GM21515 (cell line): ENCODE measurements around the gene ICA1L.
"Not testable (repeated sequence)": the region's sequence is repeated elsewhere in the genome, so short reads cannot be mapped to it uniquely, and the experiment has no call there.

Experiments used
- ATAC-seq: cut with Tn5 transposase; IDR thresholded peaks from one replicate; pipeline ENCODE4 v1.9.1; 2021; ENCODE audit not compliant: unreplicated experiment

The ICA1L gene

DNA sequence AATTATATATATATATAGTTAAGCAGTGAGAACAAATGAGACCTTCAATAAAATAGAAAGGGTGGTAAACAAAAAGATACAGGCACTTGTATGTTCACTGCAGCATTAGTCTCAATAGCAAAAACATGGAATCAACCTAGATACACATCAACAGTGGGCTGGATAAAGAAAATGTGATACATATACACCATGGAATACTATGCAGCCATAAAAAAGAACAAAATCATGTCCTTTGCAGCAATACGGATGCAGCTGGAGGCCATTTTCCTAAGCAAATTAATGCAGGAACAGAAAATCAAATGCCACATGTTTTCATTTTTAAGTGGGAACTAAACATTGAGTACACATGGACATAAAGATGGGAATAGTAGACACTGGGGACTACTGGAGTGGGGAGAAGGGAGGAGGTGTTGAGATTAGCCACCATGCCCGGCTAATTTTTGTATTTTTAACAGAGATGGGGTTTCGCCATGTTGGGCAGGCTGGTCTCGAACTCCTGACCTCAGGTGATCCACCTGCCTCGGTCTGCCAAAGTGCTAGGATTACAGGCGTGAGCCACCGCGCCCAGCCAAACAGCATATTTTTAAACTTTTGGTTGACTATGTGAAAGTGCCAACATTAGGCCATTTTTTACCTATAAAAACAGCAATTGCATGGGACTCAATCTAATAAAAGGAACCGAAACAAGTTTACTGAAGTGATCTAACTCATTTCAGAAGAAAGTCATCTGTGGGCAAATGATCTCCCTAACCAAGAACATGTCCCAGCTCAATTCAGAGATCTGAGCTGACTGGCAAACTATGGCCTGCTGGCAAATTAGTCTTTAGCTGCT is 23.7 kb downstream of the ICA1L start:
- ATAC-seq, result no peak

DNA sequence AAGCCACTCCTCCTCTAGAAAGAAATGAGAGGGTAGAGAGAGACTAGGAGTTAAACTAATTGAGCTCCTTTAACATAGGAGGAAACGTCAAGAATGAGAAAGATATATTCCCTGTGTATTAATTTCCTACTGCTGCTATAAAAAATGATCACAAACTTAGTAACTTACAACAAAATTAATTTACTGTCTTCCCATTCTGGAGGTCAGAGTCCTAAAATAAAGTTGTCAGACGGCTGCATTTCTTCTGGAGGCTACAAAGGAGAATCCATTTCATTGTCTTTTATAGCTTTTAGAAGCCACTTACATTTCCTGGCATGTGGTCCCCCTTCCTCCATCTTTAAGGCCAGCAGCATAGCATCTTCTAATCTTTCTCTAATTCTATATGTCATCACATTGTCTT is 26.9 kb downstream of the ICA1L start:
- ATAC-seq, result no peak

DNA sequence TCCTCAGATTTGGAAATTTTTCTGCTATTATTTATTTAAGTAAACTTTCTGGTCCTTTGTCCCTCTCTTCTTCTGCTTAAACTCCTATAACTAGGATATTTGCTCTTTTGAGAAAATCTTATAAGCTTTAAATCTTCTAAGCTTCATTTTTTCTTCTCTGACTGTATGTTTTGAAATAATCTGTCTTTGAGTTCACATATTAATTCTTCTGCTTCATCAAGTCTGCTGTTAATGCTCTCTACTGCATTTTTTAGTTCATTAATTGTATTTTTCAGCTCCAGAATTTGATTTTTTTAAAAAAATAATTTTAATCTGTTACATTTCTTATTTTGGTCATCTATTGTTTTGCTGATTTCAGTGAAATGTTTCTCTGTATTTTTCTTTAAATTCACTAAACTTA is 28.9 kb downstream of the ICA1L start:
- ATAC-seq, result no peak

DNA sequence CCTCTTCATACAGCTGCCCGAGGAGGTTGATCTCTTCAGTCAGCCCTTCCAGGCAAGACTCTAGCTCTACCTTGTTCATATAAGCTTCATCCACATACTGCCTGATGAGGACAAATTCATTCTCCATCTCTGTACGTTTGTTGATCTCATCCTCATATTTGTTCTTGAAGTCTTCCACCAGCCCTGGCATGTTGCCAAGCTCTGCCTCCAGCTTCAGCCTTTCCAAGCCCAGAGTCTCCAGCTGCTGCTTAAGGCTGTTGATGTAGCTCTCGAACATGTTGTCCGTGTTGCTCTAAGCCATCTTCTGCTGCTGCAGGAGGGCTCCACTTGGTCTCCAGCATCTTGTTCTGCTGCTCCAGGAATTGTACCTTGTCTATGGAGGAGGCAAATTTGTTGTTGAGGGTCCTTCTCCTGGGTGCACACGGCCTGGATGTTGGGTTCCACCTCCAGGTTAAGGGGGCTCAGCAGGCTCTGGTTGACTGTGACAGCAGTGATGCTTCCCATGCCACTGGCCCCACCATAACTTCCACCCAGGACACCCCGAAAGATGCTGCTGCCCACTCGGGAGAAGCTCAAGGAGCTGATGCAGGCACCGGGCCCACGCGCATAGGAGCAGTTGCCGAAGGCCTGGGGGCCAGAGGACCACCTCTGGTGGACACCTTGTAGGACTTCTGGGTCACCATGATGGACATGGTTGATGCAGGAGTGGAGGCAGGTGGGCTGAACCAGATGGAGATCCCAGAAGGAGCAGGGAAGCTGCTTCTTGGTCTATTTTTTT is 30.3 kb downstream of the ICA1L start:
- no peak for ATAC-seq

DNA sequence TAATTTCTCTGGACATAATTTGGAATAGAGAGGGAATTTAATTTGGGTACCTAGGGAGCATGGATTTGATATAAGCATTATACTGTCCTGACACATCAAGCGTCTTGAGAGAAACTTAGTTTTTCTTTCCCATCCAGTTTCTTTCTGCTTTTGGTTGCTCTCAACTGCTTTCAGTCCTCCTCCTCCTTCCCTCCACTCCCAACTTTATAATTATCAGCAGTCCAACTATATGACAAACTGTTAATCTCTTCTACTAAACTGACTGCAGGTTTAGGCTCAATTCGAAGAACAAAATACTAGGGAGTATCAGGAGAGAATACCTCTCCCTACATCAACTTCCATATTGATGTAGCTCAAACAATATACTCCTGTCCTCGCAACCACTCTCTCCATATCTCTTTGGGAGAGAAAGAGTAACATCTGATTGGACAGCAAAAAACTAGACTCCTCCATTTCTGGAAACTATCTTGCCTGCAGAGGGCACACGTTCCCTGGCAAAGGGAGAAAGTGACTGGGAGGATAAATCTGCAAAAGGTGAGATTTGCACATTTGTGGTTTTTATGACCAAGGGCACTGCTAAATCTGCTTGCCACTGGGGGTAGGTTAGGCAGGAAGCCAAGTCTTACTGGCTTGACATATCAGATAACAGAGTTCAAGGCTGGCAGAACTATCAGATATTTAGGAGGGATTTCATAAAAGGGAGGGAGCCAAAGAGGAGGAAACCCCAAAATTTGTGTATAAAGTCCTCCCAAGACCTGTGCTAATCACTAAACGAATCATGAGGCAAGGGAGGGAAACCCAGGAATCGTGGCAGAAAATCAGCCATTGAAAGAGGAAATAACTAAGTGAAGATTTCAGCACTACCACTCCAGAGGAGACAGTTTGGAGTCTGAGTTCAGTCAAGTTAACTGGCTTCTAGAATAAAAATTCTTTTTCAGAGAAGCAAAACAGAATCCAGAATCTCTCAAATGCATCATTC is 40.0 kb downstream of the ICA1L start:
- no peak for ATAC-seq

DNA sequence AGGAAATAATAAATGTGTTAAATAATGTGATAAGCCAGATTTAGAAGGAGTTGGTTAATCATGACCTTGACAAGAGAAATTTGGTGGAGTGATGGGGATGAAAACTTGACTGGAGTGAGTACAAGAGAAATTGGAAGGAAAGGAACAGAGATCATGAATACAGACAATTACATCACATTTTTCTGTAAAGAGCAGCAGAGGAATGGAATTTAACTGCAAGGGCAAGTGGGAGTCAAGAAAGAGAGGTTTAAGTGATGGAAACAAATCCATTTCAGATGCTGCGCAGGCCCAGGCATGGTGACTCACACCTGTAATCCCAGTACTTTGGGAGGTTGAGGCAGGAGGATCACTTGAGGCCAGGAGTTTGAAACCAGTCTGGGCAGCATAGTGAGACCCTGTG is 46.7 kb downstream of the ICA1L start:
- no peak for ATAC-seq

DNA sequence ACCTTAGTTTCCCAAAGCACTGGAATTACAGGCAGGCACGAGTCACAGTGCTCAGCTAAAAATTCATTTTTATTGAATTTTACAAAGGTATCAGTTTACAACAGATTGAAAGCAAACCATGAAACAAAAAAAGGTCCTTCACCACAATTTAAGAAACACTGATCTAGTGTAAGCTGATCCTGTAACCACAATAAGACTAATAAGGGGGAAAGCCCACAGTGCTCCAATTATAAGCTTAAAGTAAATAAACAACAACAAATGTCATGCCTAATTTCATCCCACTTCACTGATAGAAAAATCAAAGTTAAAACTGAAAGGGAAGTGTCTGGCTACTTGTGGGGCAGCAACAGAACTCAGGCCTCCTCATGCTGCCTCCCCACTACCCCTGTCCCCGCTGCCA is 49.2 kb downstream of the ICA1L start:
- no peak for ATAC-seq

DNA sequence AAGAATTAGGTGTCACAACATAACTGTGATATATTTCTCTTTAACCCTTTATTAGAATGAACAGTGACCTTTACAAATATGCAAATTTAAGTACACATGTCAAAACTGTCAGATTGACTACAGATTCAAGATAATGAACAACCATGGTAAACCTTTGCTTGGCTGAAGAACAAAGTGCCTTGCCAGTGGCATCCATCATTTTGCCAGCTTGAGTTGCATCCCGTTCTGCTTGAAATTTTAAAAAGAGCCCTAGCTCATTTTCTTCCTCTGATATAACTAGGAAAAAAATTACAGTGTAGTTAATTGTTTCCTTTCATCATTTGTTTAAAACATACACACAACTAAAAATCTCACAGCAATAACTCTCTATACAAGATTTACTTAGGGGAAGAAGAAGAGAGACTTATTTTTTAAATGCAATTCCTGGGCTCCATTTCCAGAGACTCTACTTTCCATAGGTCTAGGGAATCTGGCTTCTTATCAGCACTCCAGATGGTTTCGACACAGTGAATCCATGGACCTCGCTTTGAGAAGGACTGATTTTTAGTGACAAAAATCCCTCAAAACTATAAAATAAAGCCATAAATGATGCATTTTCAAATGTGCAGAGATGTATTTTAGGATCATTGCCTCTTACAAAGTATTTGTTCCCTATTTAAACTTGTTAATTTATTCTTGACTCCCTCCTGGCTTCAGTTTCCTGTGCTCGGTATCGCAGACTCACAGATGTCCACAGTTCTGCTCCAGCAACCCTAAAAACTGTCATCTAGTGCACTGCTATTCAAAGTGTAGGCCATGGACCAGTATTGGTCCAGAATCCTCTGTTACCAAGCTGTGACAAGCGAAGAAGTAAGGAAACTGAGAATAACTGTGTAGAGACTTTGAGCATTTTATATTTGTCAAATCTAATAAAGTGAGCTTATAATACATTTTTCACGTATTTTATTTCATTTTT is 50.1 kb downstream of the ICA1L start:
- no peak for ATAC-seq

DNA sequence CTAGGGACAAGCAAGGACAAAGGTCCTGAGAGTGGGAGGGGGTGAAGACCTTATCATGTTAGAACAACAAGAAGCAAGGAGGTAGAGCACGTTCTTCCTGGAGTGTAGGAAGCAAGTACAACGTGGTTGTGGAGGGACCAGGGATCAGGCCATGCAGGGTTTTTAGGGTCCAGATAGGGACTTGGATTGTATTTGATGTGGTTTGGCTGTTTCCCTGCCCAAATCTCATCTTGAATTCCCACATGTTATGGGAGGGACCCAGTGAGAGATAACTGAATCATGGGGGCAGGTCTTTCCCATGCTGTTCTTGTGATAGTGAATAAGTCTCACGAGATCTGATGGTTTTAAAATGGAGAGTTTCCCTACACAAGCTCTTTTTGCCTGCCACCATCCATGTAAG is 53.2 kb downstream of the ICA1L start:
- ATAC-seq, result no peak

DNA sequence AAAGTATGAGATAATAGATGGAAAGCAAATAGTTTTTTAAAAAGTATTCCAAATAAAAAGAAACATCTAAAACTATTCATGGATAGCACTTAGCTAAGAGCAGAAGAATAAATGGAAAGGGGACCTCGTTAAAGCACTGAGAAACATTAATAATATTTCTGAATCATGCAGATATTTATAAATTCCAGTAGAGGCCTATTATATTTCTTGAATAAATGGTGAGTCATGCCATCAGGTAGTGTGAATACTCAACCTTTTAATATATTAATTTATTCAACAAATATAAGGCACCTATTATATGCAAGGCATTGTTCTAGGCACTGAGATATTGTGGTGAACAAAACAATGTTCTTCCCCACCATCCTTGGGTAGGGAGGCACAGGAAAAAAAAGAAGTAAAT is 53.8 kb downstream of the ICA1L start:
- no peak for ATAC-seq

DNA sequence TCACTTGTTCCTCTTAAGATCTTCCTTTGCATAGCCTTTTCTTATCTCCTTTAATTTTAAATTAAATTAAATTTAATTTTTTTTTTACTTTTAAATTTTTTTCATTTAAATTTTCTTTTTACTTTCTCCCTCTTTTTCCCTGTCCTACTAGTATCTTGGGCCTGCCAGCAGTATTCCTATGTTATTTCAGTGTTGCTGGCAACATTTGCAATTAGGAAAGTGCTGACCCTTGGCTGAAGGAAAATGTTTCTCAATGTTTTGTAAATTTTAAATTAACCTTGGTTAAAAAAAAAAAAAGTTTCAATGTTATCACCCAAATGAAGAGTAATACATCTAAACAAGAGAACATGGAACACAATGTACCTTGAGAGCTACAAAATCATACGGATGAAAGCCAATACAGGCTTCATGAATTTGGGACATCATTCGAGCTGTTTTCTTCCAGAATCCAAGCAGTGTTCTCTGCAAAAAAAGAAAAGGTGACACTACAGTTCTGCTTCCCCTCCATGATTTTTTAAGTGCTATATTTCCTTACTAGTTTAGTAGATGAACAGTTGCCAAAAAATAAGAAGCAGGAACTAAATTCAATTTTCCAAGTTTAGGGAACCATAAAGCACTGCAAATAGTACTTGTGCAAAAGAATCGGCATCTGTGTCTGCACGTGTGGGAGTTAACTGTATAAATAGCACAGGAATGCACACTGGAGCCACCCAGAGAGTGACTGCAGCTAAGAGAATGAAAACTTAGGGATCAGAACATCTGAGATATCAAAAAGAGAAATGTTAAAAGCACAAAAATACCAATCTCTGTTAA is 55.8 kb downstream of the ICA1L start:
- ATAC-seq, result no peak

DNA sequence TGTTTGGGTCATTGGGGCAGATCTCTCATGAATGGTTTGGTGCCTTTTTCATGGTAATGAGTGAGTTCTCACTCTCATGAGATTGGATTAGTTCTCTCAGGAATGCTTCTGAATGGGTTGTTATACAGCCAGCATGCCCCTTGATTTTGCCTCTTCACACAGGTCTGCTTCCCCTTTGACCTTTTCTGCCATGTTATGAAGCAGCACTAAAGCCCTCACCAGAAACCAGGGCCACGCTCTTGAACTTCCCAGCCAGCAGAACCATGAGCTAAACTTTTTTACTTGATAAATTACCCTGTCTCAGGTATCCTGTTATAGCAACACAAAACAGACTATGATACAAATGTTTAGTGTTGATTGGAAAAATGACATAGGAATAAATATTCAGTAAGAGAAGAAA is 57.3 kb downstream of the ICA1L start:
- no peak for ATAC-seq

DNA sequence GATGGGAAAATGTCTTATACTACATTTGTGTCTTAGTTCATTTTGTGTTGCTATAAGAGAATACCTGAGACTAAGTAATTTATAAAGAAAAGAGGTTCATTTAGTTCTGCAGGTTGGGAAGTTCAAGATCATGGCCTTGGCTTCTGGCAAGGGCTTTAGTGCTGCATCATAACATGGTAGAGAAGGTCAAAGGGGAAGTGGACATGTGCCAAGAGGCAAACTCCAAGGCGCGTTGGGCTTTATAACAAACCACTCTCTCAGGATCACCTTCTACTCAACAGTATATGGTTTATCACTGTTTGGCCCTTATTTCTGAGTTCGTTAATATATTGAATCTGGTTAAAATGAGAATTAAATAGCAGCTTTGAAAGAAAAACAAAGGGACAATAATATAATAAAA is 58.2 kb downstream of the ICA1L start:
- ATAC-seq, result no peak

DNA sequence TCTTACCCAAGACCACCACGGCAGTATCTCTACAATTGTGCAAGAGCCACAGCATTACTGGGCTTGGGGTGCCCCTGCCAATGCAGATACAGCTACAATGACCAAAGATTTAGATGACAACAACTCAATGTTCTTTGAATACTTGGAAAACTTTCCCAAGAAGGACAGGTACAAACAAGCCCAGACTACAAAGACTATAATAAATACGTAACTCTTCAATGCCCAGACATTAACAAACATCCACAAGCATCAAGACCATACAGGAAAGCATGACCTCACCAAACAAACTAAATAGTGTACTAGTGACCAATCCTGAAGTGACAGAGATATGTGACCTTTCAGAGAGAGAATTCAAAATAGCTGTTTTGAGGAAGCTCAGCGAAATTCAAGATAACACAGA is 62.8 kb downstream of the ICA1L start:
- ATAC-seq, result no peak

DNA sequence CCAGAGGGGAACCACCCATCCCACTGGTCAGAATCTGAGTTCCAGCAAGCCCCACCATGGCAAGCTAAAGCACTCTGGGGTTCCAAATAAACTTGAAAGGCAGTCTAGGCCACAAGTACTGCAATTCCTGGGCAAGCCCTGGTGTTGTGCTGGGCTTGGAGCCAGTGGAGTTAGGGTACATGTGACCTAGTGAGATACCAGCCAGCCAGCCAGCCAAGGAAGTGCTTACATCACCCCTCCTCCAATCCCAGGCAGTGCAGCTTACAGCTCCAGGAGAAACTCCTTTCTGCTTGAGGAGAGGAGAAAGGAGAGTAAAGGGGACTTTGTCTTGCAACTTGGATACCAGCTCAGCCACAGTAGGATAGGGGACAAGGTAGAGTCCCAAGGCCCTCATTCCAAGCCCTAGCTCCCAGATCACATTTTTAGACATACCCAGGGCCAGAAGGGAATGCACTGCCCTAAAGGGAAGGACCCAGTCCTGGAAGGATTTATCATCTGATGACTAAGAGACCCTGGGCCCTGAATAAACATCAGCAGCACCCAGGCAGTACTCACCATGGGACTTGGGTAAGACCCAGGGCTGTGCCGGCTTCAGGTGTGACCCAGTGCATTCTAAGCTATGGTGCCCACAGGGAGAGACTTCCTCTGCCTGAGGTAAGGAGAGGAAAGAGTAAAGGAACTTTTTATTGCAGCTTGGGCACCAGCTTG is 64.0 kb downstream of the ICA1L start:
- not testable (repeated sequence) for ATAC-seq

DNA sequence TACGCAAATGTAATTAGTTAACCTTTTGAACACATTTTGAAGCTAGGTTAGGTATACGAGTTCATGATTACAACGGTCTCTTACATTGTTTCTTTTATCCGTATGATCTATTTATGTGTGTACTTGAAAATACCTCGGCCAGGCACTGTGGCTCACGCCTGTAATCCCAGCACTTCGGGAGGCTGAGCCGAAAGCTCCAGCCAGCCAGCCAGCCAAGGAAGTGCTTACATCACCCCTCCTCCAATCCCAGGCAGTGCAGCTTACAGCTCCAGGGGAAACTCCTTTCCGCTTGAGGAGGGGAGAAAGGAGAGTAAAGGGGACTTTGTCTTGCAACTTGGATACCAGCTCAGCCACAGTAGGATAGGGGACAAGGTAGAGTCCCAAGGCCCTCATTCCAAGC is 65.7 kb downstream of the ICA1L start:
- ATAC-seq, result not testable (repeated sequence)

DNA sequence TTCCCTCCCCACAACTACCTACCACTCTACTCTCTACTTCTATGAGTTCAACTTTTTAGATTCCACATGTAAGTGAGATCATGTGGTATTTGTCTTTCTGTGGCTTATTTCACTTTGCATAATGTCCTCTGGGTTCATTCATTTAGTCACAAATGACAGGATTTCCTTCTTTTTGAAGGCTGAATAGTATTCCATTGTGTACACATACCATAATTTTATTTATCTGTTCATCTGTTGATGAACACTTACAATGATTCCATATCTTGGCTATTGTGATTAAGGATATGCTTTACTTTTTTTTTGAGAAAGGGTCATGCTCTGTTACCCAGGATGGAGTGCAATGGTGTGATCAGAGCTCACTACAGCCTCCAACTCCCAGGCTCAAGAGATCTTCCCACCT is 73.6 kb downstream of the ICA1L start:
- no peak for ATAC-seq

DNA sequence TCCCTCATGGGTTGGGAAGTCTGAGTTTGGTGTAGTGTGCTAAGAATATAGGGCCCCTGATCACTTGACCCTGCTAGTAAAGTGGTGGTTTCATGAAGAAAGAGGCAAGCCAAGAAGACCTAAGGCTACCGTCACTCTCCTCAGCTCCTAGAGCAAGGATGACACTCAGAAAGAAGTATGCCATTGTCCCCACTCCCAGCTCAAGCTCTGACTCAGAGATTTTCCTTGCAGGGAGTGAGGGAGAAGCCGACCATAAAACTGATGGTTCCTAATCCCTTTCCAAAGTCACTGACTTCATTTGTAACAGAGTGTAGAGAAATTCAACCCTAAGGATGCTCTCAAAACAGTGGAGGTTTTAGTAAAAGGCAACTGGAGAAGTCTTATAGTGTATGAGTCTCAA is 80.9 kb downstream of the ICA1L start:
- no peak for ATAC-seq

DNA sequence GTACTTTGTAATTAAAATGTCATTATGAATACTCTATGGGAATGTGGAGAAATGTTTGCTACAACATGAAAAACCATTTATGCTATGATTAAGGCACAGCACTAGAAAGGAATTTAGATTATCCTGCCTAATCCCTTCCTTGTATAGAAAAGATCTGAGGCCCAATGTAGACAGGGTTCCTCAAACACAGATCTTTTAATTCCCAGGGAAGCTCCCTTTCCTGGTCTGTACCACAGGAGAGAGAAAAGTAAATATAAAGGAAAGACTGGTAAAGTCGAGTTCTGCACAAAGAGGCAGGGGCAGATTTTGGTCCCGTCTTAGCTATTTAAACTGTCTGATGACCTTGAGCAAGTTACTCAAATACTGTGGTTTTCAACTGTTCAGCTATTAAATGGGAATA is 84.7 kb downstream of the ICA1L start:
- no peak for ATAC-seq
